Calu3 (cell line): ENCODE measurements around the gene HBG2. TPM values are rescaled to one million over a fixed set of nuclear protein-coding genes. Genes with fewer than 3 reads are reported as not detected.
"Not testable (repeated sequence)": the region's sequence is repeated elsewhere in the genome, so short reads cannot be mapped to it uniquely, and the experiment has no call there.

Experiments used
- BruUV-seq: library from RNA; stranded (reverse); fragments of 400-500 nt; replicated peaks from 2 replicates; lab custom pipeline; 2021; lab: Mats Ljungman, UMichigan
- CTCF ChIA-PET: fragments of 300-600 bp; sonication (Branson Sonifier 250); formaldehyde crosslinking; loops from one replicate; lab custom pipeline; 2022; ENCODE audit warnings: antibody characterized with exemption; lab: Charles Lee
- DNase-seq: peaks from one replicate; pipeline ENCODE4 v3.0.0; 2022
- H3K27ac Mint-ChIP-seq: one replicate; pipeline ENCODE4 v1.8.0; 2022; ENCODE audit warnings: mixed read lengths; ENCODE audit not compliant: unreplicated experiment
- H3K27me3 Mint-ChIP-seq: one replicate; pipeline ENCODE4 v1.8.0; 2022; ENCODE audit warnings: mixed read lengths; ENCODE audit not compliant: unreplicated experiment
- H3K36me3 Mint-ChIP-seq: one replicate; pipeline ENCODE4 v1.8.0; 2022; ENCODE audit warnings: mild to moderate bottlenecking, moderate library complexity, mixed read lengths; ENCODE audit not compliant: insufficient read depth, unreplicated experiment
- H3K4me1 Mint-ChIP-seq: one replicate; pipeline ENCODE4 v1.8.0; 2022; ENCODE audit warnings: mild to moderate bottlenecking, low read depth, mixed read lengths; ENCODE audit not compliant: unreplicated experiment
- H3K4me3 Mint-ChIP-seq: one replicate; pipeline ENCODE4 v1.8.0; 2022; ENCODE audit warnings: mild to moderate bottlenecking, low read depth, moderate library complexity, mixed read lengths; ENCODE audit not compliant: unreplicated experiment
- H3K9me3 Mint-ChIP-seq: one replicate; pipeline ENCODE4 v1.8.0; 2022; ENCODE audit warnings: low read depth, mixed read lengths; ENCODE audit not compliant: unreplicated experiment
- intact Hi-C: fragments of 100-400 bp; cut with micrococcal nuclease; formaldehyde crosslinking; loops from one replicate; pipeline ENCODE4 v1.10.0; 2022; ENCODE audit not compliant: unreplicated experiment
- total RNA-seq: library from RNA; stranded (reverse); gene quantifications from 2 replicates; pipeline ENCODE4 v1.2.3, GENCODE V29; 2022
- TF ChIP-seq, protein P1 (sequence below): fragments of 200-600 bp; IDR thresholded peaks from one replicate; pipeline ENCODE4 v1.8.0; 2022; ENCODE audit warnings: antibody characterized with exemption; ENCODE audit not compliant: unreplicated experiment

HBG2 gene
- total RNA-seq, 1 experiment from 2014 or later = not detected

DNA sequence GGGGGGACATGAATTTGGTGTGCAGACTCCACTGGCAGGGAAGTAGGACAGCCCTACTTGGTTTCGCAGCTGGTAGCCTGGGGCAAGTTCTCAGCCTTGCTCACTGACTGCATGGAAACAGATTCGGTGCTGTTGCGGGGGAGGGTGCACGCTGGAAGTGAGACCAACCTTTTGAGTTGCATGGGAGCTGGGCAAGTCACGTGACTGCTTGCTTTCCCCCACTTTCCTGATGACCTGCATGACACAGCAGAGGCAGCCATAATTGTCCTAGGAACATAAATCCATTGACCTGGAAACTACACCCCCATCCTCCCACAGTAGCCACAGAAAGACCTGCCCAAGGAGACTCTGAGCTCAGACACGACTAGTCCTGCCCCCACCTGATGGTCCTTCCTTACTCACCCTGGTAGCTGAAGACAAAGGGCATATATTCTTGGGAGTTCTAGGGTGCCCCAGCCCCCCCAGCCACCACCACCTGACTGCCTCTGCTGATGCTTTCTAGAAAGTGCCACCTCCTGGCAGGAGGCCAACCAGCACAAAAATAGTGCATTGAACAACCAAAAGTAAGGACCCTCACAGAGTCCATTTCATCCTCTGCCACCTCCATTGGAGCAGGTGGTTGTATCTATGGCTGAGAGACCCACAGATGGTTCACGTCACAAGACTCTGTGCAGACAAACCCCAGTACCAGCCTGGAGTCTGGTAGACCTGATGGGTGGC lies 4.1 kb upstream of the HBG2 start:
- BruUV-seq = no TSS peak
- no peak overlapping the region for H3K27ac Mint-ChIP-seq
- no peaks in the 10 kb centered on the region for H3K4me1 Mint-ChIP-seq
- intact Hi-C loops = no loop called here
- DNase-seq = no peak
- CTCF ChIA-PET = no interaction called here
- H3K36me3 Mint-ChIP-seq = no peaks in the 10 kb centered on the region
- H3K27me3 Mint-ChIP-seq = no peaks in the 10 kb centered on the region
- TF ChIP-seq, protein P1, sequence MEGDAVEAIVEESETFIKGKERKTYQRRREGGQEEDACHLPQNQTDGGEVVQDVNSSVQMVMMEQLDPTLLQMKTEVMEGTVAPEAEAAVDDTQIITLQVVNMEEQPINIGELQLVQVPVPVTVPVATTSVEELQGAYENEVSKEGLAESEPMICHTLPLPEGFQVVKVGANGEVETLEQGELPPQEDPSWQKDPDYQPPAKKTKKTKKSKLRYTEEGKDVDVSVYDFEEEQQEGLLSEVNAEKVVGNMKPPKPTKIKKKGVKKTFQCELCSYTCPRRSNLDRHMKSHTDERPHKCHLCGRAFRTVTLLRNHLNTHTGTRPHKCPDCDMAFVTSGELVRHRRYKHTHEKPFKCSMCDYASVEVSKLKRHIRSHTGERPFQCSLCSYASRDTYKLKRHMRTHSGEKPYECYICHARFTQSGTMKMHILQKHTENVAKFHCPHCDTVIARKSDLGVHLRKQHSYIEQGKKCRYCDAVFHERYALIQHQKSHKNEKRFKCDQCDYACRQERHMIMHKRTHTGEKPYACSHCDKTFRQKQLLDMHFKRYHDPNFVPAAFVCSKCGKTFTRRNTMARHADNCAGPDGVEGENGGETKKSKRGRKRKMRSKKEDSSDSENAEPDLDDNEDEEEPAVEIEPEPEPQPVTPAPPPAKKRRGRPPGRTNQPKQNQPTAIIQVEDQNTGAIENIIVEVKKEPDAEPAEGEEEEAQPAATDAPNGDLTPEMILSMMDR = no peak
- H3K9me3 Mint-ChIP-seq = peaks cover 2% of the 10 kb centered on the region
- H3K4me3 Mint-ChIP-seq = no peak overlapping the region

DNA sequence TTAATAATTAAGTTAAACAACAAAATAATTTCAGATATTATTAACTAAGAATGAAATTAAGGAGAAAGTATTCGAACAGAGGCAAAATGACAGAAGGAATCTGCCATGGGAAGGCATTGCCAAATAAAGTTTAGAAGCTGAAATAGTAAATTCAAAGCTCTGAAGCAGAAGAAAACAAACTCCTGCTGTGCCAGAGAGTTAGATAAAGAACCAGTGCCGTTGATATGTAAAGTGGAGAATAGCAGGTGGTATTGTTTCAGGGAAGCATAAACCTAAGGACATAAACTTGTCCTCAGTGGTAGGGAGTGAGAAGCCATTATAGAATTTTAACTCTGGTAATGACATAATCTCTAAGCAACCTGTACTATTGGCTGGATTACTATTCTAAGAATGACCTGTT lies 2.7 kb upstream of the HBG2 start:
- no TSS peak for BruUV-seq
- H3K9me3 Mint-ChIP-seq = peaks cover 5% of the 10 kb centered on the region
- TF ChIP-seq, protein P1 = no peak
- CTCF ChIA-PET = no interaction called here
- no peaks in the 10 kb centered on the region for H3K36me3 Mint-ChIP-seq
- peaks cover 12% of the 10 kb centered on the region for H3K27me3 Mint-ChIP-seq
- H3K4me1 Mint-ChIP-seq = no peaks in the 10 kb centered on the region
- intact Hi-C loops = no loop called here
- no peak overlapping the region for H3K4me3 Mint-ChIP-seq
- DNase-seq = no peak
- H3K27ac Mint-ChIP-seq = no peak overlapping the region

DNA sequence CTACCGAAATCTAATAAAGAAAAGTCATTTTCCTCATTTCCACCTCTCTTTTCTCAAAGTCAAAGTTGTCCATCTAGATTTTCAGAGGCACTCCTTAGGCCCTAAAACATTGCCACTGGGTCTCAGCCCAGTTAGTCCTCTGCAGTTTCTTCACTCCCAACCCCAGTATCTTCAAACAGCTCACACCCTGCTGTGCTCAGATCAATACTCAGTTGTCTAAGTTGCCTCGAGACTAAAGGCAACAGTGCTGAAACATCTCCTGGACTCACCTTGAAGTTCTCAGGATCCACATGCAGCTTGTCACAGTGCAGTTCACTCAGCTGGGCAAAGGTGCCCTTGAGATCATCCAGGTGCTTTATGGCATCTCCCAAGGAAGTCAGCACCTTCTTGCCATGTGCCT lies 558 bp downstream of the HBG2 start:
- CTCF ChIA-PET, intact Hi-C loops, BruUV-seq, H3K27ac Mint-ChIP-seq, H3K36me3 Mint-ChIP-seq, H3K9me3 Mint-ChIP-seq, H3K4me1 Mint-ChIP-seq, DNase-seq, H3K4me3 Mint-ChIP-seq: not testable (repeated sequence)
- peaks cover 22% of the 10 kb centered on the region for H3K27me3 Mint-ChIP-seq

DNA sequence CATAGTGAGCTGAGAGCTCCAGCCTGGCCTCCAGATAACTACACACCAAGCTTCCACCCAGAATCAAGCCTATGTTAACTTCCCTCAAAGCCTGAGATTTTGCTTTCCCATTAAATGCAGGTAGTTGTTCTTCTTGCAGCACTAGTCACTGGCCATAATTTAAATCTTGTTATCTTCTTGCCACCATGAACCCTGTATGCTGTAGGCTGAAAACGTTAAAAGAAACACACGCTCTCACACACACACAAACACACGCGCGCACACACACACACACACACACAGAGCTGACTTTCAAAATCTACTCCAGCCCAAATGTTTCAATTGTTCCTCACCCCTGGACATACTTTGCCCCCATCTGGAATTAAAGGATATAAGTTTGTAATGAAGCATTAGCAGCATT lies 1.1 kb downstream of the HBG2 start:
- peaks cover 23% of the 10 kb centered on the region for H3K27me3 Mint-ChIP-seq
- H3K9me3 Mint-ChIP-seq, H3K4me3 Mint-ChIP-seq, CTCF ChIA-PET, H3K36me3 Mint-ChIP-seq, DNase-seq, BruUV-seq, H3K27ac Mint-ChIP-seq, intact Hi-C loops, H3K4me1 Mint-ChIP-seq: not testable (repeated sequence)

DNA sequence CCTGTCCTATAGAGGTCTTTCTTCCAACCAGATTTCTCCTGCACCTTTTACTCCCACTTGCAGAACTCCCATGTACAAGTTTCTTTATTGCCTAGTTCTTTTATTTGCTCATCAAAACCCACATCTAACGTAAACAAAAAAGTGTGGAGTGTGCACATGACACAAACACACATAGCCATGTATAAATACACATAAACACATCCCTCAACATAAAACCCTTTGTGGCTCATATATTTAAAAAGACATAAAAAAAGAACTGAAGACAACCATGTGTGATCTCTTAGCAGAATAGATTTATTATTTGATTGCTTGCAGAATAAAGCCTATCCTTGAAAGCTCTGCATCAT lies 1.7 kb downstream of the HBG2 start:
- CTCF ChIA-PET = no interaction called here
- no TSS peak for BruUV-seq

More for the DNA sequence above, 1.7 kb downstream of the HBG2 start:
- intact Hi-C loops = no loop called here
- no peak overlapping the region for H3K27ac Mint-ChIP-seq
- no peak overlapping the region for H3K4me3 Mint-ChIP-seq
- peaks cover 29% of the 10 kb centered on the region for H3K27me3 Mint-ChIP-seq
- no peak for DNase-seq
- no peaks in the 10 kb centered on the region for H3K36me3 Mint-ChIP-seq
- no peaks in the 10 kb centered on the region for H3K4me1 Mint-ChIP-seq
- H3K9me3 Mint-ChIP-seq = peaks cover 3% of the 10 kb centered on the region
- TF ChIP-seq, protein P1 = no peak
